ENCODE results near the gene SZT2.

GRCh38 chr1:43432171-43432860 lies 42.6 kb downstream of the SZT2 start:
- TF ChIP-seq GATA3 (IDR thresholded peaks at IDR 0.05; ENCODE audit: low read depth, low read length) (no peak), GATA2 (IDR thresholded peaks at IDR 0.05; ENCODE audit: low read depth, low read length) (no peak)
